Fibroblast of upper back skin (primary cell): ENCODE results near the gene ERN1.

Experiments
- DNase-seq: peaks from one replicate; pipeline ENCODE4 v3.0.0-alpha.2; 2013

ERN1 gene

GRCh38 chr17:64157669-64158180 is 27.8 kb upstream of the ERN1 start:
- DNase-seq = no peak

DNA sequence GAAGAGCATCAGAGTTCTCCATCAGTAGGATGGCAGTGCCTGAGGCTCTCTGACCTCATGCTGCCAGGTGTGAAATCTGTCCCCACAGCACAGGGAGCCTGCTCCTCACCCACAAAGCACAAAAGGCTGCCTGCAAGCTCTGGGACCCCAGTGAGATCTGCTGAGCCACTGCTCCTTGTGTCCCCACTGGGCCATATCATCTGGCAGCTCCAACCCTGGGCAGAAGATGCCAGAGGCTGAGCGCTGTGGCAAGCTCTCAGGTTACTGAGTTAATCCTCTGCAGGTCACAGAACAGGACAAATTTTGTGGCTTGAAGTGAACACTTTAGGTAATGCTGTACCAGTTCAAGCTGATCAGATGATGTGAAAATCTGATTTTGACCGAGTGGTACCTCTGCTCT is 26.7 kb upstream of the ERN1 start:
- no peak for DNase-seq

DNA sequence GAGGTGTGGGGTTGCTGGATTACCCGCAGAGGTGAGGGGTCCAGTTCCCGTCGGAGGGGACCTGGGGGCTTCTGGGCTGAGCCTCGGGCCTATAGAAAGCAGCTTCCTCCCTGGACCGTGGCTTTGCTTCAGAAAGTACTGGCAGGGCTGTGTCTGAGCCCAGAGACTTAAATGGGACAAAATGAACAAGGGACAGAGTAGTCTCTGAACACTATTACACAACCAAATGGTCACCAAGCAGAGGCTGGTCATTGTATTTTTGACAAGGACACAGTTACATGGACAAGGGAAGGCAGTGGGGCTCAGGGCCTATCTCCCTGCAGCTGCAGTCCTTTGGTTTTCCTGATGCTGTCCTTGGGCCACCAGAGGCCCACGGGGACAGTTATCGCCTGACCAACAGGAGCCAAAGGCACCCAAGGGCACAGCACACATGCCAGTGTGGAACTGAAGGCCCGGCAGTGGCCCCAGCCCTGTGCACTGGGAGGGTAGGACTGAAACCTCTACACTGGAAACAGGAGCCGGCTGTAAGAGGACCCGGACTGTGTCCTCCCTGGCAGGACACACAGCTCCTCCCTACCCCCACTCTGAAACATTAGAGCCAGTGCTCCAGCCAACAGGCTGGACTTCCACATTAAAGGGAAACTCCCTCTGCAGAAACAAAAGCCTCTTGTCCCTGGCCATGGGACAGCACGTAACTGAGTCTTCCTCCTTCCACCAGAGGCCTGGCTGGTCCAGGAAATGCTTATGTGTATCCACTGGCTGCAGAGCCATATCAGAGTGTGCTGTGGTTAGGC is 26.0 kb upstream of the ERN1 start:
- DNase-seq = no peak

DNA sequence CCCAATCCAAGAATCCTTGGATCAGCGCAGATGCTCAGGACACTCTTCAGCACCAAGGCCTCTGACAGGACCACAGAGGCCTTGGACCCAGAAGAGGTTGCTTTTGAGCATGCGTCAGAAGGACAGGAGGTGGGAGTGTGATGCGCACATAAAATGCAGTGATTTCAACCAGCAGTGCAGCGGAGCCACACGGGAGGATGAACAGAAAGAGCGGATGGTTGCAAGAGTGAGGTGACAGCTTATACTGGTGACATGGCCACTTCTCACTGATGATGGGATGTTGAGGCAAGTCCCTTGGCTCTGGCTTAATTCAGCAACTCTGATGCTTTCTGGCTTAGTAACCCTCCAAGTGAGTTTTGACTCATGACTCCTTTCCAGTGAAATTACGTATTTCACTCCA is 25.2 kb upstream of the ERN1 start:
- DNase-seq = no peak

- DNase-seq = no peak
Measured at GRCh38 chr17:64154717-64155116, 24.8 kb upstream of the ERN1 start.

- no peak for DNase-seq
Measured at GRCh38 chr17:64154313-64154695, 24.4 kb upstream of the ERN1 start.

GRCh38 chr17:64153565-64154312 is 23.8 kb upstream of the ERN1 start:
- no peak for DNase-seq

- DNase-seq = no peak
Measured at GRCh38 chr17:64152428-64153125, 22.6 kb upstream of the ERN1 start.

- no peak for DNase-seq
Measured at GRCh38 chr17:64151016-64151368, 21.0 kb upstream of the ERN1 start.

DNA sequence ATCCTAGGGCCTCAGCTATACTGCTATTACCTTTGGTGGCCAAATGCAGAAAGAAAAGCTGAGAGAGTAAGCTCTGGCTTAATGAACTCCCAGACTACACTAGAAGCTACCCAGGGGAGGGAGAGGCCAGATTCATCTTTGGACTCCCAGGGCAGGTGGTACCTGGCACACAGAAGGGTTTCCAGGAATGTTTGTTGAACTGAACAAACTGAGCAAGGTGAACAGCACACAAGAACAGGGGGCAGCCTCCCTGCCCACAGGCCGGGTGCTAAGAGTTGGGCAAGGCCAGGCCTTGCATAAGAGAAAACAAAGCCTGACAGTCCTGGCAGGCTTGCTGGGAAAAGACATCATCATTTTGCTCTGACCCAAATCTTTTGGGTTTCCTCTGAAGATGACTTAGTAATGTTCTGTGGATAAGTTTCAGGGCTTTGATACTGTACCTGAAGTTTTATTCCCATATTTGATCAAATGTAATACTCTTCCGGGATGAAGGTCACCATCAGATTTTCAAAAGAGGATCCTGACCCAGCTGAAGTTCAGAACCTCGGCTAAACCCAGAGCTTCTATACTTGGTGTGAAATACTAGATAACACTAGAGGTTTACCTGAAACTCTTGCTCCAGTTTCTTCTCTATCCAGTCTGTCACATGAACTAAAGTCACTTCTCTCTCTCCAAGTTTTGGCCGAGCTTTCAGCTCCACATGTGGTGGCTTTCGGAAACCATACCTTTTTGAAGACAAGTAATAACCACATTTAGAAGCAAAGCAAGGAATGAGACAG is 20.5 kb upstream of the ERN1 start:
- no peak for DNase-seq

DNA sequence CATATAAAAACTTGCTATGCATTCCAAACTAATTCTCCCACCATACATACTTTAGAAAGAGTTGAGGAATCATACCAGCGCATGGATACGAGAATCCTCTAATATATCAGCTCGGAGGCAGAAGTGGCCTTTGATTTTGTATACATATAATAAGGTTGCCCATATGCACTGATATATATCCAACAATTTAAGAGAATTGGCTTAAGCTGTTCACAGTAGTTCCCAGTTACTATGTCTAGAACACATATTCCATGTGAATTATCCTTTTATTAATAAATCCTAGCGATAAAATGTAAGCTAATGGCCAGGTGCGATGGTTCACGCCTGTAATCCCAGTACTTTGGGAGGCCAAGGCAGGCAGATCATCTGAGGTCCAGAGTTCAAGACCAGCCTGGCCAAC is 19.3 kb upstream of the ERN1 start:
- no peak for DNase-seq

DNA sequence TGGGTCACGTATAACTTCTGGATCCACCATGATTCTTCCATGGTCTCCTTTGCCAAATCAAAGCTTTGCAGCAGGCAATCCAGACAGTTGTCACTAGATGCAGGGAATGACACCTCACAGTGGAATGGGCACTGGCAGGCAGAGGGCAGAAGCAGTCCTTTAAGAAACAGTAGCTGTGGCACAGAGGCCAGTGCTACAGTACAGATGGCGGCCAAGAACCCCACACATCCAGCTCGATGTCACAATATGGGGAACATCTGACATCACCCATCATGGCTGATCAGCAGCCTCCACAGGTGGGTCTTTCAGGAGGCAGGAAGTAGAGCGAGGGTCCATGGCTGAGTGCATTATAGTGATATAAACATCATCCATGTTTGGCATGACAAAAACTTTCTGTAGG is 18.8 kb upstream of the ERN1 start:
- no peak for DNase-seq

DNA sequence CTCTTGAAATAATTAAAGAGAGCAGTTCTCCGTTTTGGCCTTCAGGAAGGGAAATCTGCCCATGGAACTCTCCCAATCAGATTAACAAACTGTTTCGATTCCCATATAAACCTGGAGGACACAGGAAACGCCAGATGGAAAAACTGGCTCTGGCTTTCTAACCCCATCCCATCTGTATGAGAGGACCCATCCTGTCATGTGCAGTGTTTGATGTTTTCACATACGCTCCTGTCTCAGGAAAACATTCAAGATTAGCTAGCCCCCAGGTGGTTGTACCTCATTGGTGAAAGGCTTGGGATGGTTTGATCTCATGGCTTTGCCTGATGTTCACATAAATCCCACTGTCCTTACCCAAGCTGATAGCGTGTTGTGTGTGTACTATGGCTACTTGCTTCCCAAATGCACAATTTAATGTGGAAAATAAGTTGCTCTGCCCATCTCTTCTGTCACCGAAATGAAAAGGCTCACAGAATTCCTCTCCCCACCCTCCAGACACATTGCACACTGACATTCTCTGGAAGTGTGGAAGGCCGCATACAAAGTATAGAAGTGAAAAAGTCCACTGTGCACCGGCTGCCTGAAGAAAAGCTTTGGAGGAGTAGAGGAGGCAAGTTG is 18.2 kb upstream of the ERN1 start:
- peak; percentile 34 for DNase-seq

- DNase-seq = no peak
Measured at GRCh38 chr17:64147110-64148016, 17.4 kb upstream of the ERN1 start.

GRCh38 chr17:64146418-64147109 is 16.6 kb upstream of the ERN1 start:
- DNase-seq = peak; percentile 71

DNA sequence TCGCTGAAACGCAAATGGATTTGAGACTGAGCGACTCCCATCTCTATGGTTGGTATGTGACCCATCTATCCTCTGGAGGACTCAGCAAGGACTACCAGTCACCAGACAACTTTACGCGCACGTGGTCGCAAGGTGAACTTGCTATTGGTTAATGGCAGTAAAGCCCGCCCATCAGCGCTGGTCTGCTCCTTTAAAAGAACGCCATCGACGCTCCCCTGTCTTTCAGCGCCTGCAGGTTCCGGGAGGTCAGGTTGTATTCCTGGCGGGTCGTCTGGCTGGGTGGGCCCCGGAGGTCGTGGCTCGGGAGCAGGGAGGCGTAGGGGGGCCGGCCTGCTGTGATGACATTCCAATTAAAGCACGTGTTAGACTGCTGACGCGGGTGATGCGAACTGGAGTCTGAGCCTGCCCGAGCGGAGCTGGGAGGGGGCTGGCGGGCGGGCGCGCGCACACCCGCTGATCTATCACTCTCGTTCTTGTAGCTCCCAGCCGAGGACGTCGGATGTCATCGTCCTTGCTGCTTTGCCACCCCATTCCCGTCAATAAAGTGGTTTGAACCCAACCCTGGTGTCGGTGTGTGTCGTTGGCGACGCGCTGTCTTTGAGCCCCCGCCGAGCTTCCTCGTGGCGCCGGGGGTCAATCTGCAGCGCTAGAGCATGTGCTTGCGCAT is 15.9 kb upstream of the ERN1 start:
- DNase-seq = peak; percentile 100

GRCh38 chr17:64145375-64145750 is 15.4 kb upstream of the ERN1 start:
- no peak for DNase-seq

- no peak for DNase-seq
Measured at GRCh38 chr17:64139542-64139941, 9.6 kb upstream of the ERN1 start.

- no peak for DNase-seq
Measured at GRCh38 chr17:64138441-64138840, 8.5 kb upstream of the ERN1 start.

DNA sequence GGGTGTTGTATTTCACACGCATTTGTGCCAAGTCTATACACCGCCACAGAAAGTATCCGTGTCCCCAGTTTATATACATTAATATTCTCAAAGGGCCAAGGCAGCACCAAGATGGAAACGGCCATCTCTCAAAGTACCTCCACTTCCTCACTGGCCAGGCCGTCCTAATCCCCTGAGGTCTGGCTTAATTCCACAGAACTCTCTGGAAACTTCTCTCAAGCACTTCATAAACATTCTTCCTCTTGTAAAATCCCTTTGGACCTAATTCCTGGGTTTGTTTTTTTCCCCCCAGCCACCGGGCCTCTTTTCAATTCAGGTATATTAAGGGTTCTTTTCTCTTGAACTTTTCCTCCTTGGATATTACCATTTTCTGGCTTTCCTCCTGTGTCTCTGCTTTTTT is 5.1 kb upstream of the ERN1 start:
- no peak for DNase-seq
